Erythroblast (primary cell): ENCODE data around the gene ZBTB38.

Source experiments
- GATA1 ChIP-seq: IDR thresholded peaks from 2 replicates; pipeline ENCODE4 v1.6.1; 2011; ENCODE audit warnings: low read depth, mild to moderate bottlenecking, control low read depth, low read length, moderate library complexity
- POLR2A ChIP-seq: IDR thresholded peaks from 2 replicates; pipeline ENCODE4 v1.6.1; 2011; ENCODE audit warnings: mild to moderate bottlenecking, low read length

DNA sequence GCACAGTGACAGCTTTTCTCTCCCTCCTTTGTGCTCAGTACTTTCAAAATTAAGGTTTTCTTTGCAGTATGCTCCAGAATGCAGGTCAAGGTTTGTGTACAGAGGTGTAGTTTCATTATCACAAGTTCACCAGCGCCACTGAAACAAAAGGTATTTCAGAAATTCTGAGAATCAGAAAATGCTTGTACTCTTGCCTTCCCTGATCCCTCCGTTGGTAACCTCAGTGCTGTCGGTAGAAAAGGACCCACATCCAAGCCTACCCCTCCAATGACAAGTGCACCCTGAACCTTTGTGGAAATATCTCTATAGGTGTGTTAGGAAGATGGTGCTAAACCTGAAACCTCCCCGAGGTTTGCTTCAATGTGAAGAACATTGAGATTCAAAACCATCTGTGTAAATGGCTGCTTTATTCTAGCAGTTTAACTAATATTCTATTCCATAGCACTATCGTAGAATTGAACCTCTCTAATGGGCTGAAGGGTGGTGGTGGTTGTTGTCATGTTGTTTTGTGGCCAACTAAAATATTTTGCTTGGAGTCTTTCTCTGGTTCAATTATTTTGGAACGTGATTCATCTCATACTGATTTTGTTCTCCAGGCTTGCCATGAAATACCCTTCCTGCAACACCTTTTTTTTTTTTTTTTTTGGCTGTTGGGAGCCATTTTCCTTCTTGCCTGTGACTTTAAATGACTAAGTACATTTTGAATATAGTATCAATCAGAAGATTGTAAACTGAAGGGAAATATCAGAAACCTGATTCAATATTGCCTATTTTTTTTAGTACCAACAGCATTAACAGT, 20.7 kb downstream of the ZBTB38 start:
- no peak for TF ChIP-seq POLR2A
- no peak for TF ChIP-seq GATA1
